ENCODE results near the gene EID3. TPM values are rescaled to one million over a fixed set of nuclear protein-coding genes. Genes with fewer than 3 reads are reported as not detected.
"Not testable (repeated sequence)": the region's sequence is repeated elsewhere in the genome, so short reads cannot be mapped to it uniquely, and the experiment has no call there.

Gene EID3
- total RNA-seq, 1 donor from 2014 or later = 6.2 TPM

GRCh38 chr12:104263580-104264358 lies 39.8 kb upstream of the EID3 start:
- CTCF ChIA-PET = no interaction called here

DNA sequence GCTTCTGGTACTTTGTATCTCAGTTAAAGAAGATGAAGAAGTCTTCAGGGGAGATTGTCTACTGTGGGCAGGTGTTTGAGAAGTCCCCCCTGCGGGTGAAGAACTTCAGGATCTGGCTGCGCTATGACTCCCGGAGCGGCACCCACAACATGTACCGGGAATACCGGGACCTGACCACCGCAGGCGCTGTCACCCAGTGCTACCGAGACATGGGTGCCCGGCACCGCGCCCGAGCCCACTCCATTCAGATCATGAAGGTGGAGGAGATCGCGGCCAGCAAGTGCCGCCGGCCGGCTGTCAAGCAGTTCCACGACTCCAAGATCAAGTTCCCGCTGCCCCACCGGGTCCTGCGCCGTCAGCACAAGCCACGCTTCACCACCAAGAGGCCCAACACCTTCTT lies 38.1 kb upstream of the EID3 start:
- H3K4me1 Mint-ChIP-seq; H3K36me3 Mint-ChIP-seq (ENCODE audit: low read depth); H3K9me3 Mint-ChIP-seq; POLR2A ChIA-PET; H3K27me3 Mint-ChIP-seq; ATAC-seq (ENCODE audit: low read depth); CTCF ChIA-PET; H3K4me3 Mint-ChIP-seq; intact Hi-C loops (cut with micrococcal nuclease); DNase-seq; H3K27ac Mint-ChIP-seq: not testable (repeated sequence)

More at GRCh38 chr12:104263580-104264358, 39.8 kb upstream of the EID3 start:
- no peaks in the 10 kb centered on the region for H3K36me3 Mint-ChIP-seq (ENCODE audit: low read depth)
- no peak overlapping the region for H3K4me3 Mint-ChIP-seq
- no peaks in the 10 kb centered on the region for H3K27me3 Mint-ChIP-seq
- DNase-seq = no peak
- H3K4me1 Mint-ChIP-seq = no peaks in the 10 kb centered on the region
- intact Hi-C loops (cut with micrococcal nuclease) = no loop called here
- POLR2A ChIA-PET = interaction anchor here (0.6 kb wide), 1 partner anchor 45 kb away, joined by 3 read pairs; no protein-coding TSS in a partner anchor
- H3K9me3 Mint-ChIP-seq = no peaks in the 10 kb centered on the region
- no peak for TF ChIP-seq CTCF (IDR thresholded peaks at IDR 0.05)
- ATAC-seq (ENCODE audit: low read depth) = no peak
- no peak overlapping the region for H3K27ac Mint-ChIP-seq

DNA sequence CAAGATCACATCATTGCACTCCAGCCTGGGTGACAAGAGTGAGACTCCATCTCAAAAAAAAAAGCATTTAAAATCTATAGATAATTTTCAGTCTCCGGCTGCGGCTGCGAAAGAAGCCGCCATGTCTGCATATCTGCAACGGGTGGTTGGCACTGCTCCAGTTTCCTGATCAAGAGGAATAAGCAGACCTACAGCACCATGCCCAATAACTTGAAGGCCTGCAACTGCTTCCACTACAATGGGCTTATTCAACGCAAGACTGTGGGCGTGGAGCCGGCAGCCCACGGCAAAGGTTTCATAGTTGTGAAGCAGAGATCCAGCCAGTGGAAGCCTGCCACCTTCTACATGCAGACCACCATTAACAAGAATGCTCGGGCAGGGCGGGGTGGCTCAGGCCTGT lies 30.6 kb upstream of the EID3 start:
- no peaks in the 10 kb centered on the region for H3K9me3 Mint-ChIP-seq
- no peak overlapping the region for H3K27ac Mint-ChIP-seq
- no peaks in the 10 kb centered on the region for H3K36me3 Mint-ChIP-seq (ENCODE audit: low read depth)
- no peak overlapping the region for H3K4me3 Mint-ChIP-seq
- H3K27me3 Mint-ChIP-seq = no peaks in the 10 kb centered on the region
- H3K4me1 Mint-ChIP-seq = peaks cover 13% of the 10 kb centered on the region
- ATAC-seq (ENCODE audit: low read depth) = no peak
- intact Hi-C loops (cut with micrococcal nuclease) = no loop called here
- DNase-seq = no peak
- ChIA-PET CTCF (no interaction called here), POLR2A (no interaction called here)
- no peak for TF ChIP-seq CTCF (IDR thresholded peaks at IDR 0.05)

- Mint-ChIP-seq H3K4me1 (peaks cover 13% of the 10 kb centered on the region), H3K9me3 (no peaks in the 10 kb centered on the region), H3K36me3 (ENCODE audit: low read depth) (no peaks in the 10 kb centered on the region), H3K4me3 (no peak overlapping the region), H3K27me3 (no peaks in the 10 kb centered on the region), H3K27ac (no peak overlapping the region)
- CTCF ChIA-PET = no interaction called here
- intact Hi-C loops (cut with micrococcal nuclease) = no loop called here
- POLR2A ChIA-PET = no interaction called here
- no peak for TF ChIP-seq CTCF (IDR thresholded peaks at IDR 0.05)
- DNase-seq (no peak), ATAC-seq (ENCODE audit: low read depth) (no peak)
These were observed 30.0 kb upstream of the EID3 start for GRCh38 chr12:104273503-104273902.

- H3K36me3 Mint-ChIP-seq (ENCODE audit: low read depth) = no peaks in the 10 kb centered on the region
- no peak overlapping the region for H3K4me3 Mint-ChIP-seq
- H3K27ac Mint-ChIP-seq = no peak overlapping the region
- H3K4me1 Mint-ChIP-seq = peaks cover 13% of the 10 kb centered on the region
- no peaks in the 10 kb centered on the region for H3K9me3 Mint-ChIP-seq
- no peak for ATAC-seq (ENCODE audit: low read depth)
- TF ChIP-seq CTCF (IDR thresholded peaks at IDR 0.05) = no peak
- ChIA-PET CTCF (interaction anchor here (2.1 kb wide), 1 partner anchor 12 kb away, joined by 6 read pairs; no protein-coding TSS in a partner anchor), POLR2A (no interaction called here)
- intact Hi-C loops (cut with micrococcal nuclease) = no loop called here
- no peak for DNase-seq
- no peaks in the 10 kb centered on the region for H3K27me3 Mint-ChIP-seq
These were observed 28.7 kb upstream of the EID3 start for GRCh38 chr12:104274811-104275210.

Measured in activated B cell treated with CpG ODN at 0.5 μM for 24 hours (primary cell).